Left lung (tissue), 10 donors: ENCODE data around the gene PRRT3. TPM values are rescaled to one million over a fixed set of nuclear protein-coding genes. Genes with fewer than 3 reads are reported as not detected.

Experiments
- ATAC-seq: fragments of 200-7000 bp; cut with Tn5 transposase; one replicate; pipeline ENCODE4 v1.9.1; 2020; ENCODE audit warnings: moderate library complexity
- DNase-seq, 4 donors: peaks; one replicate each; pipeline ENCODE4 v3.0.0-alpha.2; 2013 to 2020
- H3K27ac ChIP-seq, 2 donors: fragments of 200-600 bp; sonication (generic) in 1 of 2; one replicate each; pipeline versions ENCODE4 v1.5.0 to v1.8.0; 2020 to 2021
- H3K27me3 ChIP-seq, 2 donors: fragments of 200-600 bp; sonication (generic) in 1 of 2; one replicate each; pipeline versions ENCODE4 v1.5.0 to v1.8.0; 2020 to 2021
- H3K36me3 ChIP-seq, 2 donors: fragments of 200-600 bp; sonication (generic) in 1 of 2; one replicate each; pipeline versions ENCODE4 v1.5.0 to v1.8.0; 2020 to 2021
- H3K4me1 ChIP-seq, 2 donors: fragments of 200-600 bp; one replicate each; pipeline ENCODE4 v1.8.0; 2021
- H3K4me3 ChIP-seq, 2 donors: fragments of 200-600 bp; sonication (generic) in 1 of 2; one replicate each; pipeline versions ENCODE4 v1.5.0 to v1.8.0; 2020 to 2021; ENCODE audit warnings: mild to moderate bottlenecking in 1 of 2
- H3K9me3 ChIP-seq, 2 donors: fragments of 200-600 bp; sonication (generic) in 1 of 2; one replicate each; pipeline versions ENCODE4 v1.5.0 to v1.8.0; 2020 to 2021
- CTCF ChIP-seq, 2 donors: fragments of 200-600 bp; sonication (generic) in 1 of 2; IDR thresholded peaks; one replicate each; pipeline versions ENCODE4 v1.5.0 to v1.8.0; 2021; ENCODE audit warnings: antibody characterized with exemption in 2 of 2
- intact Hi-C, 2 donors: fragments of 100-400 bp; cut with DNase I; formaldehyde crosslinking; loops; one replicate each; pipeline versions ENCODE4 v1.11.2 to v1.14.2; 2022
- polyA plus RNA-seq, 6 donors: library from polyadenylated mRNA; unstranded; fragments of 120-200 nt; gene quantifications; one replicate each; pipeline ENCODE4 v1.2.1, GENCODE V29; 2013; ENCODE audit not compliant: insufficient read length in 6 of 6
- total RNA-seq, 2 donors: library from RNA; stranded (reverse); fragmentation: NEBNext Ultra II Directional; extraction: Animal tissue kit (Norgen Biotek cat#: 25700); gene quantifications; one replicate each; pipeline ENCODE4 v1.2.1, GENCODE V29; 2021
- donor health status: DM: no; HTN: yes; CAD: no.
- donor health status: DM: no; HTN: no; CAD: no.

Gene PRRT3
- total and polyA plus RNA-seq, 8 donors = 1.8 to 4.6 (median 4.2) TPM

- peaks cover 18 to 45% of the 10 kb centered on the region in 2 donors for H3K4me1 ChIP-seq
- H3K27ac ChIP-seq = no peak overlapping the region
- no peaks in the 10 kb centered on the region for H3K27me3 ChIP-seq
- no peaks in the 10 kb centered on the region for H3K9me3 ChIP-seq
- ATAC-seq (no peak), DNase-seq (no peak)
- TF ChIP-seq CTCF (IDR thresholded peaks at IDR 0.05) = no peak
- H3K4me3 ChIP-seq = no peak overlapping the region
- intact Hi-C loops = no loop called here
- no peaks in the 10 kb centered on the region for H3K36me3 ChIP-seq
Measured at GRCh38 chr3:9918261-9919038, 33.8 kb downstream of the PRRT3 start.

- ATAC-seq (no peak), DNase-seq (no peak)
- H3K27ac ChIP-seq = no peak overlapping the region
- intact Hi-C loops = no loop called here
- no peak for TF ChIP-seq CTCF (IDR thresholded peaks at IDR 0.05)
- H3K27me3 ChIP-seq = no peaks in the 10 kb centered on the region
- no peaks in the 10 kb centered on the region for H3K36me3 ChIP-seq
- H3K4me3 ChIP-seq = peak overlapping the region in 1 of 2 donors; percentile 57
- H3K9me3 ChIP-seq = no peaks in the 10 kb centered on the region
- H3K4me1 ChIP-seq = peaks cover 18 to 46% of the 10 kb centered on the region in 2 donors
Measured at GRCh38 chr3:9917820-9918219, 34.4 kb downstream of the PRRT3 start.

- H3K4me1 ChIP-seq = peaks cover 18 to 54% of the 10 kb centered on the region in 2 donors
- no peaks in the 10 kb centered on the region for H3K27me3 ChIP-seq
- no peak for TF ChIP-seq CTCF (IDR thresholded peaks at IDR 0.05)
- no peaks in the 10 kb centered on the region for H3K9me3 ChIP-seq
- peak within 1 kb of the TSS; percentile 55 to 57 for H3K4me3 ChIP-seq
- intact Hi-C loops = no loop called here
- H3K27ac ChIP-seq = peak within 1 kb of the TSS; percentile 87 to 88
- no peaks in the 10 kb centered on the region for H3K36me3 ChIP-seq
- DNase-seq (peak; percentile 73 to 92 (median 90)), ATAC-seq (peak; percentile 91)
Measured at GRCh38 chr3:9916734-9917680, 35.2 kb downstream of the PRRT3 start, which contains the start of gene IL17RC. Gene IL17RC, plus strand, starts transcription at chr3:9917098. Its CDS starts 218 bp downstream, at chr3:9917316.

- H3K9me3 ChIP-seq = no peaks in the 10 kb centered on the region
- peak overlapping the region; percentile 38 to 57 for H3K4me3 ChIP-seq
- DNase-seq (no peak), ATAC-seq (no peak)
- H3K36me3 ChIP-seq = no peaks in the 10 kb centered on the region
- TF ChIP-seq CTCF (IDR thresholded peaks at IDR 0.05) = no peak
- peaks cover 18 to 56% of the 10 kb centered on the region in 2 donors for H3K4me1 ChIP-seq
- peak overlapping the region; percentile 87 to 88 for H3K27ac ChIP-seq
- intact Hi-C loops = no loop called here
- no peaks in the 10 kb centered on the region for H3K27me3 ChIP-seq
Measured at GRCh38 chr3:9916346-9916733, 35.9 kb downstream of the PRRT3 start.
